Measurements from ENCODE around the gene PCGF3. TPM values are rescaled to one million over a fixed set of nuclear protein-coding genes. Genes with fewer than 3 reads are reported as not detected.

Gene PCGF3
- total and polyA plus RNA-seq, 10 of the 15 experiments (the other 5 are each of a cell fraction or from before 2014, with no cell fraction given) = 2.2 to 43.8 (median 15.9) TPM

GRCh38 chr4:665381-665750 is 40.3 kb upstream of the PCGF3 start:
- no peak for FAIRE-seq

More at GRCh38 chr4:665381-665750, 40.3 kb upstream of the PCGF3 start:
- Histone ChIP-seq H4K20me1 (ENCODE audit: control insufficient read depth, insufficient read depth) (no peaks in the 10 kb centered on the region), H3K4me1 (ENCODE audit: control insufficient read depth, insufficient read depth, low read length) (no peaks in the 10 kb centered on the region), H3K27me3 (replicated peaks in 1 of 2; ENCODE audit: control insufficient read depth in 2 of 2, insufficient read depth in 2 of 2, low read length in 1 of 2) (no peaks in the 10 kb centered on the region), H3K27ac (ENCODE audit: control insufficient read depth, insufficient read depth) (no peak overlapping the region), H3K4me2 (ENCODE audit: control insufficient read depth, insufficient read depth) (no peak overlapping the region), H2AFZ (ENCODE audit: control insufficient read depth, low read depth, low read length) (no peak overlapping the region), H3K79me2 (ENCODE audit: control insufficient read depth, insufficient read depth, low read length) (peaks cover 3% of the 10 kb centered on the region), H3K4me3 (no peak overlapping the region), H3K9me3 (replicated peaks; ENCODE audit: control insufficient read depth, insufficient read depth, low read length) (no peaks in the 10 kb centered on the region; the same call in 2 of the 3 replicates), H3K36me3 (ENCODE audit: control insufficient read depth in 2 of 2, insufficient read depth in 2 of 2, low read length in 1 of 2) (no peaks in the 10 kb centered on the region), H3K9ac (ENCODE audit: control insufficient read depth, insufficient read depth, low read length) (no peak overlapping the region)
- SMC1A ChIA-PET (ENCODE audit: uncharacterized antibody, unreplicated experiment) = no interaction called here
- WGBS (ENCODE audit: insufficient coverage, insufficient replicate concordance, low lambda C conversion rate, missing lambda C conversion rate) = 64% methylated on average over 12 of the region's 12 CpGs
- CTCF ChIA-PET = no interaction called here
- TF ChIP-seq TARDBP (IDR thresholded peaks at IDR 0.05; ENCODE audit: borderline replicate concordance) = no peak
- TF ChIP-seq POLR2AphosphoS2 (IDR thresholded peaks at IDR 0.05; ENCODE audit: low read depth, low read length) = no peak
- no peak for TF ChIP-seq EED (IDR thresholded peaks at IDR 0.05; ENCODE audit: low read depth)
- TF ChIP-seq NFYA (IDR thresholded peaks at IDR 0.05; ENCODE audit: borderline replicate concordance, low read depth, low read length) = no peak
- TF ChIP-seq CREB1 (IDR thresholded peaks at IDR 0.05; ENCODE audit: low read depth) = no peak
- TF ChIP-seq SMARCA5 (IDR thresholded peaks at IDR 0.05) = no peak
- TF ChIP-seq ATF3 (IDR thresholded peaks at IDR 0.05; ENCODE audit: borderline replicate concordance, extremely low read depth, low read depth, low read length) = no peak
- TF ChIP-seq MEF2A (IDR thresholded peaks at IDR 0.05; ENCODE audit: insufficient read depth, low read depth, low read length) = no peak
- TF ChIP-seq RCOR1 (conservative IDR thresholded peaks at IDR 0.05; ENCODE audit: low read depth, low read length) = no peak
- no peak for TF ChIP-seq ZNF592 (IDR thresholded peaks at IDR 0.05)
- TF ChIP-seq ASH2L (IDR thresholded peaks at IDR 0.05; ENCODE audit: borderline replicate concordance, low read depth) = no peak
- TF ChIP-seq STAT3 (IDR thresholded peaks at IDR 0.05; ENCODE audit: low read depth, low read length) = no peak
- no peak for TF ChIP-seq DPF2 (IDR thresholded peaks at IDR 0.05)
- TF ChIP-seq CBX5 (IDR thresholded peaks at IDR 0.05; ENCODE audit: low read depth) = no peak
- TF ChIP-seq PAX8 (IDR thresholded peaks at IDR 0.05) = no peak
- no peak for TF ChIP-seq SPI1 (IDR thresholded peaks at IDR 0.05; ENCODE audit: borderline replicate concordance, insufficient read depth, low read depth, low read length)
- RAD21 ChIA-PET (ENCODE audit: unreplicated experiment) = no interaction called here
- no TSS peak for BruUV-seq (replicated peaks)
- no peak for ATAC-seq
- no peak for DNase-seq (ENCODE audit: low read depth, low spot score)
- in situ Hi-C loops (cut with MboI) = no loop called here
- intact Hi-C loops (cut with micrococcal nuclease; ENCODE audit: unreplicated experiment) = no loop called here
- POLR2A ChIA-PET = interaction anchor here (1.6 to 1.8 kb wide), 2 partner anchors 8 to 10 kb away, joined by 6 to 9 read pairs; no protein-coding TSS in a partner anchor

Measured in GM12878 (cell line).